Parathyroid adenoma (tissue), 2 donors: ENCODE data around the gene GEMIN4.
"Not testable (repeated sequence)": the region's sequence is repeated elsewhere in the genome, so short reads cannot be mapped to it uniquely, and the experiment has no call there.

Experiments
- H2AFZ ChIP-seq: fragments of 300-600 bp; sonication (generic); one replicate; pipeline ENCODE4 v1.7.0; 2017; ENCODE audit warnings: antibody characterized with exemption, mild to moderate bottlenecking
- H3K27ac ChIP-seq: fragments of 300-600 bp; sonication (generic); one replicate; pipeline ENCODE4 v1.7.0; 2017
- H3K27me3 ChIP-seq: fragments of 300-600 bp; sonication (generic); one replicate; pipeline ENCODE4 v1.7.0; 2017; ENCODE audit warnings: low read length; ENCODE audit not compliant: control insufficient read depth, insufficient read depth
- H3K36me3 ChIP-seq: fragments of 300-600 bp; sonication (generic); one replicate; pipeline ENCODE4 v1.7.0; 2017; ENCODE audit warnings: low read length; ENCODE audit not compliant: control insufficient read depth, insufficient read depth
- H3K4me1 ChIP-seq: fragments of 300-600 bp; sonication (generic); one replicate; pipeline ENCODE4 v1.7.0; 2017; ENCODE audit warnings: control low read depth
- H3K4me2 ChIP-seq: fragments of 300-600 bp; sonication (generic); one replicate; pipeline ENCODE4 v1.7.0; 2017; ENCODE audit warnings: low read length
- H3K4me3 ChIP-seq: fragments of 300-600 bp; sonication (generic); one replicate; pipeline ENCODE4 v1.7.0; 2017; ENCODE audit warnings: low read depth, low read length
- H3K79me2 ChIP-seq: fragments of 300-600 bp; sonication (generic); one replicate; pipeline ENCODE4 v1.7.0; 2017; ENCODE audit warnings: control low read depth
- H3K9ac ChIP-seq: fragments of 300-600 bp; sonication (generic); one replicate; pipeline ENCODE4 v1.7.0; 2017; ENCODE audit warnings: mild to moderate bottlenecking
- H3K9me3 ChIP-seq: fragments of 300-600 bp; sonication (generic); one replicate; pipeline ENCODE4 v1.7.0; 2017; ENCODE audit warnings: low read length; ENCODE audit not compliant: control insufficient read depth
- CTCF ChIP-seq: fragments of 300-600 bp; sonication (generic); IDR thresholded peaks from one replicate; pipeline ENCODE4 v1.7.0; 2017; ENCODE audit warnings: antibody characterized with exemption, mild to moderate bottlenecking
- donor health status: primary hyperparathyroidism.

GEMIN4 gene

GRCh38 chr17:789160-789840, 37.2 kb upstream of the GEMIN4 start:
- Histone ChIP-seq H3K4me3 (no peak overlapping the region), H3K27me3 (no peaks in the 10 kb centered on the region), H3K9ac (no peak overlapping the region), H3K36me3 (no peaks in the 10 kb centered on the region), H3K79me2 (peaks cover 7% of the 10 kb centered on the region), H3K9me3 (no peaks in the 10 kb centered on the region), H2AFZ (no peak overlapping the region), H3K4me1 (no peaks in the 10 kb centered on the region), H3K4me2 (no peak overlapping the region), H3K27ac (no peak overlapping the region)
- TF ChIP-seq CTCF = no peak

GRCh38 chr17:788551-788950, 36.5 kb upstream of the GEMIN4 start:
- Histone ChIP-seq H3K36me3 (no peaks in the 10 kb centered on the region), H3K9ac (no peak overlapping the region), H3K27ac (no peak overlapping the region), H2AFZ (no peak overlapping the region), H3K79me2 (peaks cover 7% of the 10 kb centered on the region), H3K4me1 (no peaks in the 10 kb centered on the region), H3K4me2 (no peak overlapping the region), H3K27me3 (no peaks in the 10 kb centered on the region), H3K9me3 (no peaks in the 10 kb centered on the region), H3K4me3 (no peak overlapping the region)
- TF ChIP-seq CTCF = no peak

- Histone ChIP-seq H3K36me3 (no peaks in the 10 kb centered on the region), H2AFZ (no peak overlapping the region), H3K27ac (no peak overlapping the region), H3K9me3 (no peaks in the 10 kb centered on the region), H3K79me2 (peaks cover 13% of the 10 kb centered on the region), H3K9ac (no peak overlapping the region), H3K4me1 (peaks cover 3% of the 10 kb centered on the region), H3K27me3 (no peaks in the 10 kb centered on the region), H3K4me3 (no peak overlapping the region), H3K4me2 (no peak overlapping the region)
- TF ChIP-seq CTCF = no peak
These were observed 35.7 kb upstream of the GEMIN4 start for GRCh38 chr17:787641-788221.

GRCh38 chr17:785901-786300, 33.8 kb upstream of the GEMIN4 start:
- H3K4me1 ChIP-seq, H3K4me3 ChIP-seq, H3K27ac ChIP-seq, H3K4me2 ChIP-seq, H2AFZ ChIP-seq, H3K36me3 ChIP-seq, H3K9ac ChIP-seq, H3K9me3 ChIP-seq, H3K27me3 ChIP-seq: not testable (repeated sequence)
- peaks cover 20% of the 10 kb centered on the region for H3K79me2 ChIP-seq

- Histone ChIP-seq H3K36me3 (no peaks in the 10 kb centered on the region), H3K9ac (no peak overlapping the region), H3K27ac (no peak overlapping the region), H3K9me3 (no peaks in the 10 kb centered on the region), H3K4me1 (peaks cover 6% of the 10 kb centered on the region), H2AFZ (no peak overlapping the region), H3K4me3 (no peak overlapping the region), H3K27me3 (no peaks in the 10 kb centered on the region), H3K4me2 (no peak overlapping the region), H3K79me2 (peaks cover 20% of the 10 kb centered on the region)
- TF ChIP-seq CTCF = no peak
These were observed 32.1 kb upstream of the GEMIN4 start for GRCh38 chr17:784143-784542.
